Skeletal muscle tissue (tissue), 4 donors: ENCODE results near the gene UGT1A6. TPM values are rescaled to one million over a fixed set of nuclear protein-coding genes. Genes with fewer than 3 reads are reported as not detected.

ENCODE experiments used
- H3K27ac ChIP-seq: one replicate; pipeline ENCODE4 v1.7.0; 2013; ENCODE audit warnings: mild to moderate bottlenecking, low read depth, low read length, inconsistent platforms
- H3K27me3 ChIP-seq, 3 donors: one replicate each; pipeline ENCODE4 v1.7.0; 2013; ENCODE audit warnings: low read length in 3 of 3; ENCODE audit not compliant: control insufficient read depth in 3 of 3, insufficient read depth in 3 of 3
- H3K36me3 ChIP-seq, 3 donors: one replicate each; pipeline ENCODE4 v1.7.0; 2013; ENCODE audit warnings: low read length in 3 of 3; ENCODE audit not compliant: control insufficient read depth in 3 of 3, insufficient read depth in 3 of 3
- H3K4me1 ChIP-seq, 3 donors: one replicate each; pipeline ENCODE4 v1.7.0; 2013; ENCODE audit warnings: low read length in 3 of 3, mild to moderate bottlenecking in 3 of 3; ENCODE audit not compliant: control insufficient read depth in 3 of 3, insufficient read depth in 3 of 3
- H3K4me3 ChIP-seq, 3 donors: one replicate each; pipeline ENCODE4 v1.7.0; 2013; ENCODE audit warnings: low read length in 3 of 3
- H3K9ac ChIP-seq, 3 donors: one replicate each; pipeline ENCODE4 v1.7.0; 2013; ENCODE audit warnings: low read length in 3 of 3, mild to moderate bottlenecking in 3 of 3, moderate library complexity in 2 of 3, low read depth in 1 of 3
- H3K9me3 ChIP-seq, 3 donors: one replicate each; pipeline ENCODE4 v1.7.0; 2013; ENCODE audit warnings: low read length in 3 of 3; ENCODE audit not compliant: control insufficient read depth in 3 of 3
- total RNA-seq: library from RNA; depleted of rRNA; stranded (reverse); fragments of >200 nt; gene quantifications from one replicate; pipeline ENCODE4 v1.2.3, GENCODE V29; 2014
- donor health status: Osteomylitis.

The UGT1A6 gene
- total RNA-seq, 1 donor from 2014 or later = 0.52 TPM

DNA sequence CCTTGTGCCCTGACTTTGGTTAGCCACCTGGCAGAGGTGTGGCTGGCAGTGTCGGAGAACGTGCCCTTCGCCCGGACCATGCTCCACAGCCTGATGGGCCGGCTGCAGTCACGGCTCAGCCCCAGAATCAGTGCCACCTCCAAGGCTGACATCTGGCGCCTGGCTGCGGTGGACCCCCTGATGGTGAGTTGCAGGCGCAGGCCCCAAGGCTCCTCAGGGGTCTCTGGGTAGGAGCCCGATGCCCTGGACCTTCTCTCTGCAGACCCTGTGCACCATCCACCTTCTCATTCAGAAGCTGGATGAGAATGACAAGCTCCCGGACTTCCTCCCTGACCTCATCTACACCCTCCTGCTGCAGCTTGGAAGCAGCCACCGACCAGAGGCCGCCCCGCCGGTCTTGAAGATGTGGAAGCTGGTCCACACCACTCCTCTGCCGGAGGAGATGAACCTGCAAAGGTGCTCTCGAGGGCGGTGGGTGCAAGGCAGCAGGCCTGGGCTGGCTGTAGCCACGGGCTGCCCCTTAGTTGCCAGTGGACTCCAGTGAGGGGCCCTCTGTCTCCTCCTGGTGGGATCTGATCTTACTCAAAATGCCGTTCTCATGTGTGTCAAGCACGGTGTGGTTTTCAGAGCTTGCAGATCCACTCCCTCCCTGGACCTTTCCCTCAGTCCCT lies 129.5 kb downstream of the UGT1A6 start:
- no peak overlapping the region for H3K4me3 ChIP-seq
- H3K9ac ChIP-seq = no peak overlapping the region
- H3K27me3 ChIP-seq = peaks cover 0 to 3% (median 3%) of the 10 kb centered on the region in 3 donors
- no peaks in the 10 kb centered on the region for H3K36me3 ChIP-seq
- no peak overlapping the region for H3K27ac ChIP-seq
- H3K9me3 ChIP-seq = peaks cover 0 to 4% (median 0%) of the 10 kb centered on the region in 3 donors
- H3K4me1 ChIP-seq = no peaks in the 10 kb centered on the region

Other genes with a start within 250 kb of the UGT1A6 start
- gene USP40, start 126.1 kb upstream of the UGT1A6 start, total RNA-seq = 20.9 TPM
- gene UGT1A8, start 75.3 kb upstream of the UGT1A6 start, total RNA-seq = not detected
- gene UGT1A10, start 56.4 kb upstream of the UGT1A6 start, total RNA-seq = not detected
- gene UGT1A9, start 21.0 kb upstream of the UGT1A6 start, total RNA-seq = not detected
- not detected for gene UGT1A7, start 11.0 kb upstream of the UGT1A6 start, total RNA-seq
- not detected for gene UGT1A5, start 20.0 kb downstream of the UGT1A6 start, total RNA-seq
- gene UGT1A4, start 25.8 kb downstream of the UGT1A6 start, total RNA-seq = not detected
- not detected for gene UGT1A3, start 36.2 kb downstream of the UGT1A6 start, total RNA-seq
- gene UGT1A1, start 67.4 kb downstream of the UGT1A6 start, total RNA-seq = not detected
- not detected for gene MROH2A, start 85.4 kb downstream of the UGT1A6 start, total RNA-seq
- 3.1 TPM for gene HJURP, start 161.6 kb downstream of the UGT1A6 start, total RNA-seq
- gene TRPM8, start 224.5 kb downstream of the UGT1A6 start, total RNA-seq = not detected